ENCODE measurements around the gene LNPK.
"Not testable (repeated sequence)": the region's sequence is repeated elsewhere in the genome, so short reads cannot be mapped to it uniquely, and the experiment has no call there.

The LNPK gene
- 36.2 to 156 (median 108) reads per million in 17 experiments for total RNA-seq

DNA sequence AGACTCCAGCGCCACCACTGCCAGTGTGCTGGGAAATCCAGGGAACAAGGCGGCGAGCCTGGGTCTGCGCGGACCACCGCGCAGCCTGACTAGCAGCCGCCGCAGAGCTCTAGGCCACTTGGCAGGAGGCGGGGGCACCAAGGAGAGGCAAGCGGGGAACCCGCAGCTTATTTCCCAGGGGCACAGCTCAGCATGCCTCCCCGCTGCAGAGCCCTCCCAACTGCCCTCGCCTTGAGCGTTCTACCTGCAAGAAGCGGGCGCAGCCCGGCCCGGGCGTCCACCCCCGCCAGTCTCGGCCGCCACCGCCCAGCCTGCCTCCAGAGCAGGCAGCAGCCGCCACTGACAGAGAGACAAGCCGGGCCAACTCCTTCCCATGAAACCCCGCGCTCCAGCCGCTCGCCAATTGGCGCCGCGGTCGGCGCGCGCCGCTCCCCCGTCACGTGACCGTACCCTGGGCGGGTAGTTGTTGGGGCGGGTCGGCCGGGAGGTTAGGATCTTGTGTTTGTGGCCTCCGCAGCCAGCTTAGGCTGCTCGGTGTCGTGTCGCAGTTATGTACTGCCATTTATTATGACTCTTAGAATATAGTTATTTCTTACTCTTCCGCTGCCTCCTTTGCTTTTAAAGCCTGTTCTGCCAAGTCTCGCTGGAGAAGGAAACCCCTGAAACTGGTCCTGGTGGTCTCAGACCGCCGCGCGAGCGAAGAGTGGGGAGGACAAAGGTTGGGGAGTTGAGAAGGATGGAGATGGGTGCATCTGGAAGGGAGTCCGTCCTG is at the start of gene LNPK:
LNPK (minus strand) TSS at position 352 of the 772 bp plus-strand sequence. CDS start 6,683 bp downstream, outside the sequence.
- peak; percentile 94 to 97 (median 95) for DNase-seq

DNA sequence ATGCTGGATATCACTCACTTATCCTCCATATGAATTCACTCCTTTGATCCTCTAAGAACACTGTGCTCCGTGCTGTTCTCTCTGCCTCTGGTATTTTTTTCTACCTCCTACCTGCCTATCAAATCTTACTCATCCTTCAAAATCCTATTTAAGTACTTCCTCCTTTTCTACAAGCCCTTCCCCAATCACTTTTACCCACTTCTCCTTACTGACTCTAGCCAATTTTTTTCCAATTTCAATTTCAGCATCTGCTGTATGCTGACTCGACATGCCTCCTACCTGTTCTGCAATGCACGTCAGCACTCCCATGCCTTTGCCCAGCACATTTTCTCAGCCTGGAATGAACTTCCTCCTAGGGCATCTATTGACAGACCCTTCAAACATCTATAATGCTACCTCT is 37.3 kb upstream of the LNPK start:
- peak; percentile 3 to 61 (median 26) for DNase-seq

DNA sequence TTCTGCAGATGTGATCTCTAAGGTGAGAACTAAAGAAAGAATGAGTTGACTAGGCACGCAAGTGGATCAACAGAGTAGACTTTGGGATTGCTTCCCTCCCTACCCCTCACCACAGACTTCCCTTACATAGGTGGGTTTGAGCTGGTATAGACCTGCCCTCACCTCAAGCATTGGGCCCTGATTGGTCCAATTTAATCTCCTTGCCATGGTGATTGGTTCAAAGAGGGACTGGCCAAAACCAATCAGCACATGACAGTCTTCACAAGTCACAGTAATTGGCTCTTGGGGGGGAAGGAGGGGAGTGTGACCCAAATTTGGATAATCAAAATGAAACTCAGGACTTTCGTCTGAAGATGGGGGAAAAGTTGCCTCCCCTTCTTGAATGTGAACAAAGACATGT is 36.6 kb upstream of the LNPK start:
- no peak for DNase-seq

DNA sequence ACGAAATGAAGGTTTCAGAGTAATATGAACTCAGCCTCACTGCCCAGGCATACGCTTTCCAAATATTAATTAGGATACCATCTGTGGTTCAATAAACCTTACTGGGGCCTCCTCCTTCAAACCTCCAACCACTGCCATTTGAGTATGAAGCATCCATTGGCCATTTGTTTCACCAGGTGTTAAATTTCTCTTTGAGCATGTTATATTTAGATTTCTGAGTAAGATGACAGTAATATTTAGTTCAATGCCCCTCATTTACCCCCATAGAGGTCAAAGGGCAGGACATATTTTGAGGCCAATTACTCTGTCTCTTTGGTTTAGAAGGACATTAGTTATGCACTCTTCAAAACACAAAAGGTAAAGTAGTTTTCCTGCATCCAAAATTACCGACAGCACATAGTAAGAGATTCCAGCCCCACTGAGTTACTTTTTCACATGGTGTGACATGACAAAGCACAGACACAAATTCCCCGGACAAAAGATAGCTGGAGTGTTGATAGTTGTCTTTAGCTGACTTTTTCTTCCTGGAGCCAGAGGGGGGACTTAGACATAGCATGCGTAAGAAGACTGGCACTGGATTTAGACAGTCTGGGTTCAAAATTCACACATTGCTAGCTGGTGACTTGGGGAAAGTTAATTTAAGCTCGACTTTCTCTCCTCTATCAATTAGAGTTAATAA is 33.1 kb upstream of the LNPK start:
- no peak for DNase-seq

DNA sequence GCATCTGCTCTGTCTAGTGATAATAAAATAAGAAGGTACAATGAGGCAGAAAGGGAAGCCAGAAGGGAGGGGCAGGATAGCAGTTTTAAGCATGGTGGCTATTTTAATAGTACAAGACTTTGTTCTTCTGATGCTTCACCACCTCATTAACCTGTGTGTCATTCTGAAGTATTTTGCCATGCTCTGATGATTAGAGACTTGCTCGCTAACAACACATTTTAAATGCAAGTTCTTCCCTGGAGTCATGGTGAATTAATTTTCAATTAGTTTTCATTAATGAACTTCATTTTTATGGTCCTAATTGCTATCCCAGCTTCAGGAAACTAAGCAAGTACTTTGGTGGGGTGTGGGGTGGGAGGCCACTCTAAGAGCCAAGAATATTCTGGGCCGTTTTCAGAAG is 25.7 kb upstream of the LNPK start:
- DNase-seq: no peak

GRCh38 chr2:176025932-176026331 is 23.9 kb upstream of the LNPK start:
- DNase-seq: no peak

GRCh38 chr2:176024083-176024482 is 22.0 kb upstream of the LNPK start:
- no peak for DNase-seq

GRCh38 chr2:176022048-176022447 is 20.0 kb upstream of the LNPK start:
- no peak for DNase-seq

DNA sequence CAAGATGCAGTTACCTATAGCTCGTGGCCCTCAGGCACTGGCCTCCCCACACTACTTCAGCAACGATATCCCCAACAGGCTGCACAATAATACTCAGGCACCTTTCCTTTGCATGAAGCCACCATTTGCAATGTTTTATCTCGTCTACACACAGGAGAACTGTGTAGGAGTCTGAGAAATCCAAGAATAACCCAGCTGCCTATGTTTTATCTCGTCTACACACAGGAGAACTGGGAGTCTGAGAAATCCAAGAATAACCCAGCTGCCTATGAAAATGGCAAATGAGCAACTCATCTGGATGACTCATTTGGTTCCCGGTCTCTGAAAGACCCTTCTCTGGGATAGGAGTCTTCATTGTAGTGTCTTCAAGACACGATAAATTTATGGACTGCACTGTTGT is 18.3 kb upstream of the LNPK start:
- no peak for DNase-seq

DNA sequence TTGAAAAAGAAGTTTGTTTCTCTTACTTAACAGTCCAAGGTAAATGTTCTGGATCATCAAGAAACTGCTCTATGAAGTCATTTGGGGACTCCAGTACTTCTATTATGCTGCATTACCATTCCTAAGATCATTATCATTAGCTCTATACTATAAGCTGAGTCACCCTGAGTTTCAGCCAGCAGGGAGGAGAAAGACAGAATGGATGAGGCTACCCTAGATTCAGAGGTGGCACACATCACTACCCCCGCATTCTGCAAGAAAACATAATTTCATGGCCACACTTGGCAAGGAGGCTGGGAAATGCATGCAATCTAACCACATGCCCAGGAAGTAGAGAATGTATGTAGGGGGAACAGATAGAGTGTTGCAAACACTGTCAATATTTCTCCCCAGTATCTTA is 16.6 kb upstream of the LNPK start:
- DNase-seq: no peak

DNA sequence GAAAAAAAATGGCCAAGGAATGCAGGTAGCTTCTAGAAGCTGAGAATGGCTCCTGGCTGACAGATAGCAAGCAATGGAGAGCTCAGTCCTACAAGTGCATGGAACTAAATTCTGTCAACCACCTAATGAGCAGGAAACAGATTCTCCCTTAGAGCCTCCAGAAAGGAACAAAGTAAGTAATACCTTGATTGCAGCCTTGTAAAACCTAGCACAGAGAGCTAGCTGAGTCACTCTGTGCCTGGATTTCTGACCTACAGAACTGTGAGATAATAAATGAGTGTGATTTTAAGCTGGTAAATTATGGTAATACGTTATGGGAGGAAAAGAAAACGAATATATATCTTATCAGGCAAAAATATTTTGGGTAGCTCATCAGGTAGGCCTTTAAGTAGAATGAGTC is 7.4 kb upstream of the LNPK start:
- DNase-seq: no peak

DNA sequence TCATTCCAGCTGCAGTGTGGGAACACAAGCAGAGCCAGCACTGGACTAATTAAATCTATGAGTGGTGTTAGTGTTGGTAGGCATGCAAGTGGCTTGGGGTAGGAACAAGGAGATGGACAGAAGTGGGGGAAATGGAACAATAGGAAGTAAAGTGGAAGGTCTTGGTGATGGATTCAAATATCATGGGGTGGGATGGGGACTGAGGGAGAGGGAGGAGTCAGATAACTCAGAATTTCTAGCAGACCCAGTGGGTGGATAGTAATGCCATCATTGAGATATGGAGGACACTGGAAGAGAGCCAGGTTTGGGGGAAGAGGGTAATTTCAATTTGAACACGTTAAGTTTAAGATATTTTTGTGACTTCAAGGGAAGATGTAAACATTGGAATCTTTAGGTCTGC is 2.9 kb upstream of the LNPK start:
- no peak for DNase-seq

GRCh38 chr2:176003958-176004357 is 1.9 kb upstream of the LNPK start:
- no peak for DNase-seq

GRCh38 chr2:176002688-176003210 is 682 bp upstream of the LNPK start:
- peak; percentile 16 to 38 (median 28) for DNase-seq

DNA sequence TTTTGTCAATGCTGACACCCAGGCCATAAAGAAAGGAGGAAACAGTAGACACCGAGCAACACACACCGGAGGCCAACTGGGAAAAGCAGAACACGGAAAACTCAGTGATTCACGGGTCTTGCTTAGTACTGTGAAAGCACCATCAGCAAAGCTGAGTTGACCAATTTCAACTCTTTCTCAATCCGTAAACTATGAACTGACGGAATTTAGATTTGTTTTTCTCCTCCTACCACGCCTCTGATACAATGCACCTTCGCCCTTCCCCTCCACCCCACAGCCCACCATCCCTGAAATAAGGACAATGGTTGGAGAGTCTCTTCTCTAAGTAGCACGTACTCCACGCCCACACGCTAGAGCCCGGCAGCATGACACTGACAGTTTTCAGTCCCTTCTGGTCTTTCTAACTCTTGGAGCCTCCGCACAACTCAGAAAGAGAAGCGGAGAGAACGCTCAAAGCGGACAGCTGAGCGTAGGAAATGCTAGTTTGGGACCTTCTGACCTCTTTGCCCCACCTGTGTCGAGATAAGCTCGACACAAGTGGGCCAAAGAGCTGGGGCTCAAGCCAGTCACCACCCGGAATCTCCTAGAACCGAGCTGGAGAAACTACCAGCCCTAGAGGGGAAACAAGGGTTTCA is 669 bp downstream of the LNPK start:
- DNase-seq: peak; percentile 81 to 91 (median 84)

- DNase-seq: no peak
Observed at GRCh38 chr2:175999283-175999819, 2.7 kb downstream of the LNPK start.

GRCh38 chr2:175990099-175990498 is 12.0 kb downstream of the LNPK start:
- no peak for DNase-seq

- not testable (repeated sequence) for DNase-seq
Observed at GRCh38 chr2:175987126-175987525, 14.9 kb downstream of the LNPK start.

DNA sequence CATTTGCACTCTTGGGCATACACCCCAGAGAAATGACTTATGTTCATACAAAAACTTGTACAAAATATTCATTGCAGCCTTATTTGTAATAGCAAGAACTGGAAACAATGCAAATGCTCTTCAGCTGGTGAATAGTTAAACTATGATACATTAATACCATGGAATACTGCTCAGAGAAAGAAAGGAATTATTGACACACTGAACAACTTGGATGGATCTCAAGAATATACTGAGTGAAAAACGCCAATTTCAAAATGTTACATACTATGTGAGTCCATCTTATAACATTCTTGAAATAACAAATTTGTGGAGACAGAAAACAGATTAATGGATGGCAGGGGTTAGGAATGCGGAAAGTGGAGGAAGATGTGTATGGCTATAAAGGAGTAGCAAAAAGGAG is 17.2 kb downstream of the LNPK start:
- no peak for DNase-seq

GRCh38 chr2:175981551-175981950 is 20.5 kb downstream of the LNPK start:
- DNase-seq: no peak

DNA sequence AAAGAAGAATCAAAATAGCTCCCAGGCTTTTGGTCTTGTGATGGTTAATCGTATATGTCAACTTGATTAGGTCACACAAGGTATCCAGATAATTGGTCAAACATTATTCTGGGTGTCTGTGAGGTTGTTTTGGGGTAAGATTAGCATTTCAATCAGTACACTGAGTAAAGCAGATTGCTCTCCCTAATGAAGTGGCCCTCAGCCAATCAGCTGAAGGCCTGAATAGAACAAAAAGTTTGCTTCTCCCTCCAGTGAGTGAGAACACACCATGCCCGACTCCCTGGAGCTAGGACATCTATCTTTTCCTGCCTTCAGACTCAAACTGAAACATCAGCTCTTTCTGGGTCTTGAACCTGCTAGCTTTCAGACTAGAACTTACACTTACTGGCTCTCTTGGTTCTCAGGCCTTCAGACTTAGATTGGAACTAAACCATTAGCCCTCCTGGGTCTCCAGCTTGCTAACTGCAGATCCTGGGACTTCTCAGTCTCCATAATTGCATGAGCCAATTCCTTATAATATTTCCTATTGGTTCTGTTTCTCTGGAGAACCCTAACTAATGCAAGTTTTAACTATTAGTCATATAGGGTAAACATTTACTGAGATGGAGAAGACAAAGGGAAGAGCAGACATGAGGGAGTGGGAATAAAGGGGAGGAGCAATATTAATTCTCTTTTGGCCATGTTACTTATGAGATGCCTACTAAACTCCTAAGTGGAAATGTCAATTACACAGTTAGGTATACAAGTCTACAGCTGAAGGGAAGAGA is 25.5 kb downstream of the LNPK start:
- DNase-seq: no peak

- DNase-seq: no peak
Observed at GRCh38 chr2:175973373-175973772, 28.7 kb downstream of the LNPK start.

Measured in suppressor macrophage (primary cell).